T-helper 17 cell (primary cell): ENCODE results near the gene COP1. TPM values are rescaled to one million over a fixed set of nuclear protein-coding genes. Genes with fewer than 3 reads are reported as not detected.

Experiments used
- ATAC-seq: fragments of 150-1000 bp; cut with Tn5 transposase; 2 replicates; pipeline ENCODE4 v1.10.0; 2021; ENCODE audit warnings: mild to moderate bottlenecking, moderate library complexity
- DNase-seq, 3 donors: peaks; one replicate each; pipeline versions ENCODE4 v3.0.0 to v3.0.0-alpha.2; 2020 to 2021
- H3K9me3 ChIP-seq: one replicate; pipeline ENCODE4 v1.7.0; 2013; ENCODE audit warnings: low read length, mild to moderate bottlenecking; ENCODE audit not compliant: control insufficient read depth, poor library complexity, severe bottlenecking
- H3K27ac Mint-ChIP-seq: one replicate; pipeline ENCODE4 v1.8.0; 2022; ENCODE audit warnings: mild to moderate bottlenecking, moderate library complexity, mixed read lengths
- H3K27me3 Mint-ChIP-seq: one replicate; pipeline ENCODE4 v1.8.0; 2022; ENCODE audit warnings: mixed read lengths
- H3K36me3 Mint-ChIP-seq: one replicate; pipeline ENCODE4 v1.8.0; 2022; ENCODE audit warnings: low read depth, mixed read lengths
- H3K4me1 Mint-ChIP-seq: one replicate; pipeline ENCODE4 v1.8.0; 2022; ENCODE audit warnings: mild to moderate bottlenecking, mixed read lengths
- H3K4me3 Mint-ChIP-seq: one replicate; pipeline ENCODE4 v1.8.0; 2022; ENCODE audit warnings: mild to moderate bottlenecking, moderate library complexity, mixed read lengths
- total RNA-seq, 4 donors: library from RNA in 2 of 4; stranded (reverse) in 2 of 4; gene quantifications; one replicate each; pipeline ENCODE4 v1.2.3 and lab custom pipeline; 2022 to 2026

Gene COP1
- total RNA-seq, 2 donors from 2014 or later, result 43.6 to 46.4 TPM

- Mint-ChIP-seq H3K4me1 (no peaks in the 10 kb centered on the region), H3K36me3 (peaks cover 8% of the 10 kb centered on the region), H3K27ac (no peak overlapping the region), H3K4me3 (no peak overlapping the region), H3K27me3 (no peaks in the 10 kb centered on the region)
- ATAC-seq (no peak), DNase-seq (no peak)
- no peaks in the 10 kb centered on the region for H3K9me3 ChIP-seq
Measured at GRCh38 chr1:175941164-175941563, 265.9 kb downstream of the COP1 start.

GRCh38 chr1:175936736-175937135, 270.4 kb downstream of the COP1 start:
- no peaks in the 10 kb centered on the region for H3K9me3 ChIP-seq
- no peak overlapping the region for H3K27ac Mint-ChIP-seq
- no peaks in the 10 kb centered on the region for H3K4me1 Mint-ChIP-seq
- ATAC-seq, result no peak
- peaks cover 6% of the 10 kb centered on the region for H3K36me3 Mint-ChIP-seq
- no peaks in the 10 kb centered on the region for H3K27me3 Mint-ChIP-seq
- no peak for DNase-seq
- H3K4me3 Mint-ChIP-seq, result no peak overlapping the region

GRCh38 chr1:175935566-175936115, 271.4 kb downstream of the COP1 start:
- H3K9me3 ChIP-seq, result no peaks in the 10 kb centered on the region
- H3K4me3 Mint-ChIP-seq, result no peak overlapping the region
- no peaks in the 10 kb centered on the region for H3K4me1 Mint-ChIP-seq
- DNase-seq, result no peak
- ATAC-seq, result no peak
- H3K36me3 Mint-ChIP-seq, result peaks cover 2% of the 10 kb centered on the region
- no peaks in the 10 kb centered on the region for H3K27me3 Mint-ChIP-seq
- no peak overlapping the region for H3K27ac Mint-ChIP-seq

- no peaks in the 10 kb centered on the region for H3K4me1 Mint-ChIP-seq
- H3K36me3 Mint-ChIP-seq, result peaks cover 2% of the 10 kb centered on the region
- no peaks in the 10 kb centered on the region for H3K27me3 Mint-ChIP-seq
- ATAC-seq, result no peak
- DNase-seq, result no peak
- no peaks in the 10 kb centered on the region for H3K9me3 ChIP-seq
- H3K4me3 Mint-ChIP-seq, result no peak overlapping the region
- no peak overlapping the region for H3K27ac Mint-ChIP-seq
Measured at GRCh38 chr1:175935166-175935565, 271.9 kb downstream of the COP1 start.

GRCh38 chr1:175933801-175934200, 273.3 kb downstream of the COP1 start:
- H3K27me3 Mint-ChIP-seq, result no peaks in the 10 kb centered on the region
- H3K4me1 Mint-ChIP-seq, result no peaks in the 10 kb centered on the region
- peaks cover 2% of the 10 kb centered on the region for H3K36me3 Mint-ChIP-seq

GRCh38 chr1:175927944-175928343, 279.1 kb downstream of the COP1 start:
- DNase-seq (no peak), ATAC-seq (no peak)
- Mint-ChIP-seq H3K36me3 (no peaks in the 10 kb centered on the region), H3K4me1 (no peaks in the 10 kb centered on the region), H3K4me3 (no peak overlapping the region), H3K27ac (no peak overlapping the region), H3K27me3 (no peaks in the 10 kb centered on the region)
- H3K9me3 ChIP-seq, result no peaks in the 10 kb centered on the region

More at GRCh38 chr1:175933801-175934200, 273.3 kb downstream of the COP1 start:
- H3K27ac Mint-ChIP-seq, result no peak overlapping the region
- DNase-seq (no peak), ATAC-seq (no peak)
- no peak overlapping the region for H3K4me3 Mint-ChIP-seq
- no peaks in the 10 kb centered on the region for H3K9me3 ChIP-seq

- Mint-ChIP-seq H3K27me3 (no peaks in the 10 kb centered on the region), H3K27ac (no peak overlapping the region), H3K36me3 (peaks cover 3% of the 10 kb centered on the region), H3K4me1 (no peaks in the 10 kb centered on the region), H3K4me3 (no peak overlapping the region)
- DNase-seq (no peak), ATAC-seq (no peak)
- H3K9me3 ChIP-seq, result no peaks in the 10 kb centered on the region
Measured at GRCh38 chr1:175922254-175922881, 284.7 kb downstream of the COP1 start.

- H3K4me3 Mint-ChIP-seq, result no peak overlapping the region
- H3K9me3 ChIP-seq, result no peaks in the 10 kb centered on the region
- H3K4me1 Mint-ChIP-seq, result no peaks in the 10 kb centered on the region
- no peak overlapping the region for H3K27ac Mint-ChIP-seq
- peaks cover 3% of the 10 kb centered on the region for H3K36me3 Mint-ChIP-seq
- no peaks in the 10 kb centered on the region for H3K27me3 Mint-ChIP-seq
- ATAC-seq (no peak), DNase-seq (no peak)
Measured at GRCh38 chr1:175920381-175920780, 286.7 kb downstream of the COP1 start.

GRCh38 chr1:175919001-175919400, 288.1 kb downstream of the COP1 start:
- no peaks in the 10 kb centered on the region for H3K9me3 ChIP-seq
- H3K36me3 Mint-ChIP-seq, result peaks cover 5% of the 10 kb centered on the region

GRCh38 chr1:175918364-175918801, 288.7 kb downstream of the COP1 start:
- H3K4me3 Mint-ChIP-seq, result no peak overlapping the region
- DNase-seq (no peak), ATAC-seq (no peak)
- no peaks in the 10 kb centered on the region for H3K9me3 ChIP-seq
- peaks cover 5% of the 10 kb centered on the region for H3K36me3 Mint-ChIP-seq
- no peak overlapping the region for H3K27ac Mint-ChIP-seq
- H3K27me3 Mint-ChIP-seq, result no peaks in the 10 kb centered on the region
- H3K4me1 Mint-ChIP-seq, result no peaks in the 10 kb centered on the region

More at GRCh38 chr1:175919001-175919400, 288.1 kb downstream of the COP1 start:
- ATAC-seq (no peak), DNase-seq (no peak)
- H3K27me3 Mint-ChIP-seq, result no peaks in the 10 kb centered on the region
- no peak overlapping the region for H3K4me3 Mint-ChIP-seq
- no peaks in the 10 kb centered on the region for H3K4me1 Mint-ChIP-seq
- no peak overlapping the region for H3K27ac Mint-ChIP-seq

GRCh38 chr1:175914115-175914514, 293.0 kb downstream of the COP1 start:
- DNase-seq (no peak), ATAC-seq (no peak)
- no peaks in the 10 kb centered on the region for H3K4me1 Mint-ChIP-seq
- peaks cover 2% of the 10 kb centered on the region for H3K36me3 Mint-ChIP-seq
- peaks cover 7% of the 10 kb centered on the region for H3K9me3 ChIP-seq
- no peaks in the 10 kb centered on the region for H3K27me3 Mint-ChIP-seq
- no peak overlapping the region for H3K4me3 Mint-ChIP-seq
- H3K27ac Mint-ChIP-seq, result no peak overlapping the region

GRCh38 chr1:175911138-175911537, 295.9 kb downstream of the COP1 start:
- Mint-ChIP-seq H3K36me3 (peaks cover 2% of the 10 kb centered on the region), H3K4me3 (no peak overlapping the region)
- ATAC-seq, result no peak

GRCh38 chr1:175906370-175906769, 300.7 kb downstream of the COP1 start:
- Mint-ChIP-seq H3K4me3 (no peak overlapping the region), H3K27ac (no peak overlapping the region), H3K36me3 (no peaks in the 10 kb centered on the region), H3K4me1 (no peaks in the 10 kb centered on the region), H3K27me3 (no peaks in the 10 kb centered on the region)
- no peak for DNase-seq
- no peak for ATAC-seq
- H3K9me3 ChIP-seq, result peaks cover 7% of the 10 kb centered on the region

More at GRCh38 chr1:175911138-175911537, 295.9 kb downstream of the COP1 start:
- DNase-seq, result no peak
- H3K27me3 Mint-ChIP-seq, result no peaks in the 10 kb centered on the region
- H3K9me3 ChIP-seq, result peaks cover 7% of the 10 kb centered on the region
- H3K4me1 Mint-ChIP-seq, result no peaks in the 10 kb centered on the region
- H3K27ac Mint-ChIP-seq, result no peak overlapping the region

- no peaks in the 10 kb centered on the region for H3K4me1 Mint-ChIP-seq
- H3K9me3 ChIP-seq, result no peaks in the 10 kb centered on the region
- no peak for DNase-seq
- ATAC-seq, result no peak
- H3K36me3 Mint-ChIP-seq, result no peaks in the 10 kb centered on the region
- H3K27ac Mint-ChIP-seq, result no peak overlapping the region
- no peaks in the 10 kb centered on the region for H3K27me3 Mint-ChIP-seq
- H3K4me3 Mint-ChIP-seq, result no peak overlapping the region
Measured at GRCh38 chr1:175904808-175905207, 302.3 kb downstream of the COP1 start.
